ENCODE results near the gene TENM4. TPM values are rescaled to one million over a fixed set of nuclear protein-coding genes. Genes with fewer than 3 reads are reported as not detected.

The TENM4 gene
- total RNA-seq, 1 donor from 2014 or later = not detected

GRCh38 chr11:79046366-79046765 is 394.5 kb downstream of the TENM4 start:
- Mint-ChIP-seq H3K4me1 (ENCODE audit: low read depth) (no peaks in the 10 kb centered on the region), H3K4me3 (ENCODE audit: low read depth) (no peak overlapping the region), H3K27ac (no peak overlapping the region), H3K36me3 (ENCODE audit: low read depth) (no peaks in the 10 kb centered on the region), H3K9me3 (no peaks in the 10 kb centered on the region), H3K27me3 (ENCODE audit: low read depth) (peaks cover 9% of the 10 kb centered on the region)
- intact Hi-C loops (cut with micrococcal nuclease) = no loop called here
- no peak for DNase-seq (ENCODE audit: low spot score)

GRCh38 chr11:79045800-79046304 is 395.0 kb downstream of the TENM4 start:
- intact Hi-C loops (cut with micrococcal nuclease) = no loop called here

GRCh38 chr11:79045018-79045799 is 395.6 kb downstream of the TENM4 start:
- Mint-ChIP-seq H3K9me3 (no peaks in the 10 kb centered on the region), H3K27ac (no peak overlapping the region), H3K4me3 (ENCODE audit: low read depth) (no peak overlapping the region), H3K27me3 (ENCODE audit: low read depth) (peaks cover 9% of the 10 kb centered on the region), H3K4me1 (ENCODE audit: low read depth) (no peaks in the 10 kb centered on the region), H3K36me3 (ENCODE audit: low read depth) (no peaks in the 10 kb centered on the region)
- intact Hi-C loops (cut with micrococcal nuclease) = no loop called here
- DNase-seq (ENCODE audit: low spot score) = no peak

More at GRCh38 chr11:79045800-79046304, 395.0 kb downstream of the TENM4 start:
- H3K4me3 Mint-ChIP-seq (ENCODE audit: low read depth) = no peak overlapping the region
- no peaks in the 10 kb centered on the region for H3K36me3 Mint-ChIP-seq (ENCODE audit: low read depth)
- H3K9me3 Mint-ChIP-seq = no peaks in the 10 kb centered on the region
- no peak overlapping the region for H3K27ac Mint-ChIP-seq
- no peaks in the 10 kb centered on the region for H3K4me1 Mint-ChIP-seq (ENCODE audit: low read depth)
- DNase-seq (ENCODE audit: low spot score) = no peak
- H3K27me3 Mint-ChIP-seq (ENCODE audit: low read depth) = peaks cover 9% of the 10 kb centered on the region

GRCh38 chr11:79044201-79044600 is 396.6 kb downstream of the TENM4 start:
- intact Hi-C loops (cut with micrococcal nuclease) = no loop called here
- Mint-ChIP-seq H3K4me3 (ENCODE audit: low read depth) (no peak overlapping the region), H3K27ac (no peak overlapping the region), H3K9me3 (no peaks in the 10 kb centered on the region), H3K4me1 (ENCODE audit: low read depth) (no peaks in the 10 kb centered on the region), H3K36me3 (ENCODE audit: low read depth) (no peaks in the 10 kb centered on the region), H3K27me3 (ENCODE audit: low read depth) (peaks cover 7% of the 10 kb centered on the region)
- DNase-seq (ENCODE audit: low spot score) = no peak

GRCh38 chr11:79043726-79044125 is 397.1 kb downstream of the TENM4 start:
- intact Hi-C loops (cut with micrococcal nuclease) = no loop called here
- DNase-seq (ENCODE audit: low spot score) = no peak
- Mint-ChIP-seq H3K9me3 (no peaks in the 10 kb centered on the region), H3K36me3 (ENCODE audit: low read depth) (no peaks in the 10 kb centered on the region), H3K4me1 (ENCODE audit: low read depth) (no peaks in the 10 kb centered on the region), H3K4me3 (ENCODE audit: low read depth) (no peak overlapping the region), H3K27me3 (ENCODE audit: low read depth) (peaks cover 11% of the 10 kb centered on the region), H3K27ac (no peak overlapping the region)

GRCh38 chr11:79042824-79043223 is 398.0 kb downstream of the TENM4 start:
- no peak overlapping the region for H3K27ac Mint-ChIP-seq
- no peaks in the 10 kb centered on the region for H3K36me3 Mint-ChIP-seq (ENCODE audit: low read depth)
- no peak for DNase-seq (ENCODE audit: low spot score)
- H3K27me3 Mint-ChIP-seq (ENCODE audit: low read depth) = peaks cover 20% of the 10 kb centered on the region
- no peak overlapping the region for H3K4me3 Mint-ChIP-seq (ENCODE audit: low read depth)
- no peaks in the 10 kb centered on the region for H3K9me3 Mint-ChIP-seq
- no peaks in the 10 kb centered on the region for H3K4me1 Mint-ChIP-seq (ENCODE audit: low read depth)
- intact Hi-C loops (cut with micrococcal nuclease) = no loop called here

- Mint-ChIP-seq H3K27me3 (ENCODE audit: low read depth) (peaks cover 26% of the 10 kb centered on the region), H3K4me1 (ENCODE audit: low read depth) (no peaks in the 10 kb centered on the region), H3K9me3 (no peaks in the 10 kb centered on the region), H3K36me3 (ENCODE audit: low read depth) (no peaks in the 10 kb centered on the region), H3K27ac (no peak overlapping the region), H3K4me3 (ENCODE audit: low read depth) (no peak overlapping the region)
- intact Hi-C loops (cut with micrococcal nuclease) = no loop called here
- DNase-seq (ENCODE audit: low spot score) = no peak
Observed at GRCh38 chr11:79040348-79040747, 400.5 kb downstream of the TENM4 start.

GRCh38 chr11:79039122-79039521 is 401.7 kb downstream of the TENM4 start:
- no peaks in the 10 kb centered on the region for H3K36me3 Mint-ChIP-seq (ENCODE audit: low read depth)
- no peak overlapping the region for H3K27ac Mint-ChIP-seq
- H3K4me1 Mint-ChIP-seq (ENCODE audit: low read depth) = no peaks in the 10 kb centered on the region
- H3K4me3 Mint-ChIP-seq (ENCODE audit: low read depth) = no peak overlapping the region
- intact Hi-C loops (cut with micrococcal nuclease) = no loop called here
- peaks cover 26% of the 10 kb centered on the region for H3K27me3 Mint-ChIP-seq (ENCODE audit: low read depth)
- DNase-seq (ENCODE audit: low spot score) = no peak
- no peaks in the 10 kb centered on the region for H3K9me3 Mint-ChIP-seq

- DNase-seq (ENCODE audit: low spot score) = no peak
- Mint-ChIP-seq H3K27ac (no peak overlapping the region), H3K27me3 (ENCODE audit: low read depth) (peaks cover 38% of the 10 kb centered on the region), H3K36me3 (ENCODE audit: low read depth) (no peaks in the 10 kb centered on the region), H3K4me1 (ENCODE audit: low read depth) (no peaks in the 10 kb centered on the region), H3K4me3 (ENCODE audit: low read depth) (no peak overlapping the region), H3K9me3 (no peaks in the 10 kb centered on the region)
- intact Hi-C loops (cut with micrococcal nuclease) = no loop called here
Observed at GRCh38 chr11:79035881-79036280, 404.9 kb downstream of the TENM4 start.

- no peak for DNase-seq (ENCODE audit: low spot score)
- no peak overlapping the region for H3K27ac Mint-ChIP-seq
- no peaks in the 10 kb centered on the region for H3K36me3 Mint-ChIP-seq (ENCODE audit: low read depth)
- H3K4me1 Mint-ChIP-seq (ENCODE audit: low read depth) = no peaks in the 10 kb centered on the region
- H3K4me3 Mint-ChIP-seq (ENCODE audit: low read depth) = no peak overlapping the region
- peaks cover 49% of the 10 kb centered on the region for H3K27me3 Mint-ChIP-seq (ENCODE audit: low read depth)
- H3K9me3 Mint-ChIP-seq = no peaks in the 10 kb centered on the region
- intact Hi-C loops (cut with micrococcal nuclease) = no loop called here
Observed at GRCh38 chr11:79033833-79034232, 407.0 kb downstream of the TENM4 start.

- intact Hi-C loops (cut with micrococcal nuclease) = no loop called here
- H3K9me3 Mint-ChIP-seq = no peaks in the 10 kb centered on the region
- H3K36me3 Mint-ChIP-seq (ENCODE audit: low read depth) = no peaks in the 10 kb centered on the region
- no peak for DNase-seq (ENCODE audit: low spot score)
- peaks cover 7% of the 10 kb centered on the region for H3K4me1 Mint-ChIP-seq (ENCODE audit: low read depth)
- H3K27me3 Mint-ChIP-seq (ENCODE audit: low read depth) = peaks cover 59% of the 10 kb centered on the region
- H3K4me3 Mint-ChIP-seq (ENCODE audit: low read depth) = no peak overlapping the region
- no peak overlapping the region for H3K27ac Mint-ChIP-seq
Observed at GRCh38 chr11:79030448-79030847, 410.4 kb downstream of the TENM4 start.

- Mint-ChIP-seq H3K36me3 (ENCODE audit: low read depth) (no peaks in the 10 kb centered on the region), H3K9me3 (no peaks in the 10 kb centered on the region), H3K4me1 (ENCODE audit: low read depth) (peaks cover 7% of the 10 kb centered on the region), H3K27ac (no peak overlapping the region), H3K4me3 (ENCODE audit: low read depth) (no peak overlapping the region), H3K27me3 (ENCODE audit: low read depth) (peaks cover 68% of the 10 kb centered on the region)
- no peak for DNase-seq (ENCODE audit: low spot score)
- intact Hi-C loops (cut with micrococcal nuclease) = no loop called here
Observed at GRCh38 chr11:79028225-79028624, 412.6 kb downstream of the TENM4 start.

- no peak overlapping the region for H3K4me3 Mint-ChIP-seq (ENCODE audit: low read depth)
- H3K9me3 Mint-ChIP-seq = no peaks in the 10 kb centered on the region
- DNase-seq (ENCODE audit: low spot score) = no peak
- peaks cover 7% of the 10 kb centered on the region for H3K4me1 Mint-ChIP-seq (ENCODE audit: low read depth)
- H3K27me3 Mint-ChIP-seq (ENCODE audit: low read depth) = peaks cover 69% of the 10 kb centered on the region
- intact Hi-C loops (cut with micrococcal nuclease) = no loop called here
- H3K36me3 Mint-ChIP-seq (ENCODE audit: low read depth) = no peaks in the 10 kb centered on the region
- H3K27ac Mint-ChIP-seq = no peak overlapping the region
Observed at GRCh38 chr11:79026803-79027445, 413.9 kb downstream of the TENM4 start.

Data from activated T-helper 2 cell treated with anti-CD3 and anti-CD28 coated beads, Interferon-gamma antibody, Interleukin-2, Interleukin-4, amounts not matched to agents 10 μg/mL and 5 μg/mL and 100 μg/mL, durations not matched to agents 14 hours and 24 hours and 36 hours (primary cell).